ENCODE results near the gene CCDC78. TPM values are rescaled to one million over a fixed set of nuclear protein-coding genes. Genes with fewer than 3 reads are reported as not detected.

Gene CCDC78
- total RNA-seq, 4 donors from 2014 or later: 0.72 to 2.4 (median 1.5) TPM

DNA sequence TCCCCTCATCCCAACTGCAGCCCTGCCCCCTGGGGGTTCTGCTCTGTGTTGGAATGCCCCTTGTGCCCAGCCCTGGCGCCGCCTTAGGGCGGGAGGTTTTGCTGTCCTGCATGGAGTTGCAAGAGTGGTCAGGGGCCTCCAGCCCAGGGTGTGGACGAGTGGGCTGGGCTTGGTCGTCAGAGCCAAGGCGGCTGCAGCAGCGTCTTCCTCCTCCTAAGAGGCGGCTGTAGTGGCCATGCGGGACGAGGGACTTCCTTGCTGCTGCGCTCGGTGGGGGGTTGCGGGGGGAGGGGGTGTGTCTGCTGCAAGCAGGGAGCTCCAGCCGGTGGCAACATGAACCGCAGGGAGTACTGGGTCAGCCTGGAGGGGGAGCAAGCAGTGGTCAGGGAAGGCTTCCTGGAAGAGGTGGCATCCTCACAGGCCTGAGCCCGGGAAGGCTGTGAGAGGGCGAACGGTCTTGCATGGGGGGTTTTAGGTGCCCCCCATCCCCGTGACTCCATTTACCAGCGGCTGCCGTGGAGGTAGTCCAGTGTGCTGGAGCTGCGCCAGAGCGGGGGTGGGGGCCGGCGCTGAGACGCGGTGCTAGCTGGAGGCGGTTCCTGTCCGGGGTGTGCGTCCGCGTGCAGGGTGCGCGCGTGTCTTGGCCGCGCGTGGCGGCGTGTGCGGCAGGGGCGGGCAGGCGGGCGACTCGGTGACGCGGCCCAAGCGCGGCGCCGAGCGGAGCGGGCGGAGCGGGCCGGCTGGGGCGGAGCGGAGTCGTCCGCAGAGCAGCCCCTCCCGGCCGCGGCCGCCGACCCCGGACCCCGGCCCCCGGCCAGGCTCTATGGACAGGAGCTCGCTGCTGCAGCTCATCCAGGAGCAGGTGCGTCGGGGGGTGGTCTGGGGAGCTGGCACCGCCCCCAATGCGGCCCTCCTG lies 51.0 kb downstream of the CCDC78 start, which contains the start of gene RHBDL1:
Gene RHBDL1, plus strand, starts transcription at position 704 of the 916 bp plus-strand sequence. Its CDS starts 120 bp downstream, at position 824.
- TF ChIP-seq, protein P1, sequence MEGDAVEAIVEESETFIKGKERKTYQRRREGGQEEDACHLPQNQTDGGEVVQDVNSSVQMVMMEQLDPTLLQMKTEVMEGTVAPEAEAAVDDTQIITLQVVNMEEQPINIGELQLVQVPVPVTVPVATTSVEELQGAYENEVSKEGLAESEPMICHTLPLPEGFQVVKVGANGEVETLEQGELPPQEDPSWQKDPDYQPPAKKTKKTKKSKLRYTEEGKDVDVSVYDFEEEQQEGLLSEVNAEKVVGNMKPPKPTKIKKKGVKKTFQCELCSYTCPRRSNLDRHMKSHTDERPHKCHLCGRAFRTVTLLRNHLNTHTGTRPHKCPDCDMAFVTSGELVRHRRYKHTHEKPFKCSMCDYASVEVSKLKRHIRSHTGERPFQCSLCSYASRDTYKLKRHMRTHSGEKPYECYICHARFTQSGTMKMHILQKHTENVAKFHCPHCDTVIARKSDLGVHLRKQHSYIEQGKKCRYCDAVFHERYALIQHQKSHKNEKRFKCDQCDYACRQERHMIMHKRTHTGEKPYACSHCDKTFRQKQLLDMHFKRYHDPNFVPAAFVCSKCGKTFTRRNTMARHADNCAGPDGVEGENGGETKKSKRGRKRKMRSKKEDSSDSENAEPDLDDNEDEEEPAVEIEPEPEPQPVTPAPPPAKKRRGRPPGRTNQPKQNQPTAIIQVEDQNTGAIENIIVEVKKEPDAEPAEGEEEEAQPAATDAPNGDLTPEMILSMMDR (IDR thresholded peaks at IDR 0.05): no peak
- DNase-seq (ENCODE audit: low spot score) (no peak), ATAC-seq (ENCODE audit: low FRiP score) (no peak)

DNA sequence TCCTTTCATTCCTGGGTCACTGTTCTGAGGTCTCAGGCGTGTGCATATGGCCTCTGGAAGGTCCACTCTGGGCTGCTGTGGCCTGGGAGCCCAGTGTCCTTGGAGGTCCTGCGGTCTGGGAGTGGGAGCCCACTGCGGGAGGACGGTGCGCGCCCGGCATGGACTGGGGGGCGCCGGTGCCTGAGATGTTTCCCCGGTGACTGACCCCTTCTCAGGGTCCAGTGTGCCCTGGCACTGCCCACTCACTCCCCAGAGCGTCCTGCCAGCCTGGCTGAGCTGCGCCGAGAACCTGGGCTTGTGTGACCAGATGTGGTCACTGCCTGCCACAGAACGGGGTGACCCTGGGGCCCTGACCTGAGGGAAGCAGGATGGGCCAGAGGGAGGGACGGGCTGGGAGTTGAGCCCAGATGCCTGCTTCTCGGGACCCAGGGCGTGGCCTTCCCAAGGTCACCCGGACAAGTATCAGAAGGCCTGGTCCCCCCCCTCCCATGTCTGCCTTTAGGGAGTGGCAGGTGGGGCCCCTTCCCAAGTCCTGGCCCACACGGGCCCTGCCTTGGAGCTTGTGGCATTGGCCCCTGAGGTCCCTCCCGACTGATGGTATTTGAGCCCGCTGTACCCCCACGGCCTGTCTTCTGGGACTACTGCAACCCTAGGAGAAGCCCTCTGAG lies 51.9 kb downstream of the CCDC78 start:
- DNase-seq (ENCODE audit: low spot score) (no peak), ATAC-seq (ENCODE audit: low FRiP score) (no peak)
- TF ChIP-seq, protein P1 (IDR thresholded peaks at IDR 0.05): no peak

DNA sequence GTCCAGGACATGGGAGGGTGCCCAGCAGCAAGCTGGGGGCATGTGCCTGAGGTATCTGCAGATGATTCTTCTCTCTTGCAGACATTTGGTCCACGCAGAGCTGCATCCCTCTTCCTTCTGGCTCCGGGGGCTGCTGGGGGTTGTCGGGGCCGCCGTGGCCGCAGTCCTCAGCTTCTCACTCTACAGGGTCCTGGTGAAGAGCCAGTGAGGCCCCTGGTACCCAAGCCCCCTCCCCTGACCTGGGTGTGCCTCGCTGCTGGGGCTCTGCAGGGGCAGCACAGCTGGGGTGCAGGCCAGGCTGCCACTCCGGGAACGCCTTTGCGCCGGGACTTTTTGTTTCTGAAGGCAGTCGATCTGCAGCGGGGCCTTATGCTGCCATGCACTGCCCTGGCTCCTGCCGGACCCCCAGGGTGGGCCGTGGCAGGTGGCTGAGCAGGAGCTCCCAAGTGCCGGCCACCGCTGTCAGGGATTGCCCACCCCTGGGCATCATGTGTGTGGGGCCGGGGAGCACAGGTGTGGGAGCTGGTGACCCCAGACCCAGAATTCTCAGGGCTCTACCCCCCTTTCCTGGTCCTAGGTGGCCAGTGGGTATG lies 52.7 kb downstream of the CCDC78 start:
- DNase-seq (ENCODE audit: low spot score): no peak
- TF ChIP-seq, protein P1 (IDR thresholded peaks at IDR 0.05): no peak
- no peak for ATAC-seq (ENCODE audit: low FRiP score)

DNA sequence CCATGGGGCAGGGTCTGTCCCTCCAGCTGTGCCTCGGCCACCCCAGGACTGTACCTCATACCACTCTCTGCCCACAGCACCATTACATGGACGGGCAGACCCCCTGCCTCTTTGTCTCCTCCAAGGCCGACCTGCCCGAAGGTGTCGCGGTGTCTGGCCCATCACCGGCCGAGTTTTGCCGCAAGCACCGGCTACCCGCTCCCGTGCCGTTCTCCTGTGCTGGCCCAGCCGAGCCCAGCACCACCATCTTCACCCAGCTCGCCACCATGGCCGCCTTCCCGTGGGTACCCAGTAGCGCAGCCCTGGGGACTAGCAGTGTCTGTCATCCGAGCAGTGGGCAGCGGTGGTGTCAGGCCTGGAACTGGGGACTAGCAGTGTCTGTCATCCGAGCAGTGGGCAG lies 53.4 kb downstream of the CCDC78 start:
- DNase-seq (ENCODE audit: low spot score): no peak
- ATAC-seq (ENCODE audit: low FRiP score): no peak
- TF ChIP-seq, protein P1 (IDR thresholded peaks at IDR 0.05): no peak

Small RNA genes lying within 50 kb of the gene (small RNA-seq; reads per million reads assigned to genes)
- gene MIR662: not detected

Other genes starting within 250 kb of the CCDC78 start
- gene CAPN15, start 198.7 kb downstream of the CCDC78 start, total RNA-seq: 10 to 100 TPM; 16.4 to 87.2 (median 22.0) TPM
- gene PRR35, start 166.0 kb downstream of the CCDC78 start, total RNA-seq: under 1 TPM in 1 of 4 donors, not detected in 3; 0.19 TPM
- gene NHLRC4, start 159.4 kb downstream of the CCDC78 start, total RNA-seq: 1 to 10 TPM in 3 of 4 donors, under 1 TPM in 1; 0.24 to 5.5 (median 1.2) TPM
- gene PIGQ, start 156.5 kb downstream of the CCDC78 start, total RNA-seq: 10 to 100 TPM; 22.0 to 25.1 (median 23.8) TPM
- 10 to 100 TPM; 11.6 to 20.6 (median 14.8) TPM for gene RAB40C, start 136.4 kb downstream of the CCDC78 start, total RNA-seq
- gene WFIKKN1, start 95.5 kb downstream of the CCDC78 start, total RNA-seq: under 1 TPM in 3 of 4 donors, not detected in 1; 0.19 to 0.63 (median 0.25) TPM
- gene METTL26, start 90.1 kb downstream of the CCDC78 start, total RNA-seq: 100 to 1,000 TPM in 3 of 4 donors, 10 to 100 TPM in 1; 75.7 to 155 (median 111) TPM
- gene MCRIP2, start 84.6 kb downstream of the CCDC78 start, total RNA-seq: 10 to 100 TPM; 33.3 to 54.7 (median 41.3) TPM
- gene WDR90, start 77.1 kb downstream of the CCDC78 start, total RNA-seq: 10 to 100 TPM in 3 of 4 donors, 1 to 10 TPM in 1; 7.0 to 25.1 (median 21.2) TPM
- gene RHOT2, start 58.3 kb downstream of the CCDC78 start, total RNA-seq: 10 to 100 TPM; 38.8 to 86.9 (median 61.5) TPM
- 1 to 10 TPM in 1 of 4 donors, under 1 TPM in 2, not detected in 1; 0.44 to 1.0 (median 0.96) TPM for gene RHBDL1, start 50.8 kb downstream of the CCDC78 start, total RNA-seq
- gene STUB1, start 46.0 kb downstream of the CCDC78 start, total RNA-seq: 100 to 1,000 TPM; 119 to 161 (median 128) TPM
- gene JMJD8, start 42.1 kb downstream of the CCDC78 start, total RNA-seq: 10 to 100 TPM; 65.8 to 79.6 (median 71.8) TPM
- 1 to 10 TPM; 6.7 to 8.7 (median 6.9) TPM for gene WDR24, start 36.0 kb downstream of the CCDC78 start, total RNA-seq
- under 1 TPM in 3 of 4 donors, not detected in 1; 0.48 to 0.75 (median 0.56) TPM for gene FBXL16, start 20.6 kb downstream of the CCDC78 start, total RNA-seq
- gene METRN, start 11.3 kb downstream of the CCDC78 start, total RNA-seq: 10 to 100 TPM; 13.6 to 31.2 (median 20.5) TPM
- gene ANTKMT, start 5.3 kb downstream of the CCDC78 start, total RNA-seq: 10 to 100 TPM; 21.9 to 45.4 (median 36.2) TPM
- gene HAGHL, start 663 bp upstream of the CCDC78 start, total RNA-seq: 1 to 10 TPM in 3 of 4 donors, under 1 TPM in 1; 0.79 to 7.3 (median 4.6) TPM
- gene CIAO3, start 14.6 kb upstream of the CCDC78 start, total RNA-seq: 10 to 100 TPM; 17.6 to 26.8 (median 22.1) TPM
- gene MSLN, start 34.3 kb upstream of the CCDC78 start, total RNA-seq: 100 to 1,000 TPM in 2 of 4 donors, 10 to 100 TPM in 1, 1 to 10 TPM in 1; 1.1 to 355 (median 129) TPM
- gene RPUSD1, start 61.9 kb upstream of the CCDC78 start, total RNA-seq: 10 to 100 TPM in 3 of 4 donors, 1 to 10 TPM in 1; 9.6 to 20.9 (median 13.7) TPM
- gene CHTF18, start 62.2 kb upstream of the CCDC78 start, total RNA-seq: 10 to 100 TPM in 1 of 4 donors, 1 to 10 TPM in 3; 2.8 to 10.7 (median 4.6) TPM
- gene GNG13, start 74.3 kb upstream of the CCDC78 start, total RNA-seq: not detected
- 10 to 100 TPM; 14.9 to 33.7 (median 27.1) TPM for gene LMF1, start 244.5 kb upstream of the CCDC78 start, total RNA-seq